Fibroblast of skin of right quadriceps (primary cell): Measurements from ENCODE around the gene DST.
"Not testable (repeated sequence)": the region's sequence is repeated elsewhere in the genome, so short reads cannot be mapped to it uniquely, and the experiment has no call there.

ENCODE experiments used
- DNase-seq: peaks from one replicate; pipeline ENCODE4 v3.0.0-alpha.2; 2013

The DST gene

GRCh38 chr6:56514395-56514794, 128.3 kb downstream of the DST start:
- no peak for DNase-seq

- DNase-seq: no peak
Measured at GRCh38 chr6:56513631-56514030, 129.1 kb downstream of the DST start.

GRCh38 chr6:56511591-56511990, 131.1 kb downstream of the DST start:
- no peak for DNase-seq

GRCh38 chr6:56510984-56511531, 131.6 kb downstream of the DST start:
- DNase-seq: no peak

GRCh38 chr6:56509031-56509430, 133.7 kb downstream of the DST start:
- DNase-seq: no peak

GRCh38 chr6:56507517-56507916, 135.2 kb downstream of the DST start:
- DNase-seq: no peak

- DNase-seq: no peak
Measured at GRCh38 chr6:56505512-56506260, 137.0 kb downstream of the DST start.

- no peak for DNase-seq
Measured at GRCh38 chr6:56501993-56502392, 140.7 kb downstream of the DST start.

- no peak for DNase-seq
Measured at GRCh38 chr6:56499095-56499494, 143.6 kb downstream of the DST start.

- DNase-seq: no peak
Measured at GRCh38 chr6:56497691-56498090, 145.0 kb downstream of the DST start.

- DNase-seq: no peak
Measured at GRCh38 chr6:56497240-56497639, 145.4 kb downstream of the DST start.

- not testable (repeated sequence) for DNase-seq
Measured at GRCh38 chr6:56496650-56497049, 146.0 kb downstream of the DST start.

GRCh38 chr6:56495654-56496053, 147.0 kb downstream of the DST start:
- no peak for DNase-seq

- DNase-seq: peak; percentile 42
Measured at GRCh38 chr6:56491606-56492328, 150.9 kb downstream of the DST start.

GRCh38 chr6:56490993-56491392, 151.7 kb downstream of the DST start:
- peak; percentile 67 for DNase-seq

GRCh38 chr6:56489559-56489958, 153.1 kb downstream of the DST start:
- DNase-seq: no peak

GRCh38 chr6:56488281-56488680, 154.4 kb downstream of the DST start:
- DNase-seq: no peak

GRCh38 chr6:56486681-56487080, 156.0 kb downstream of the DST start:
- no peak for DNase-seq

GRCh38 chr6:56484669-56485068, 158.0 kb downstream of the DST start:
- peak; percentile 48 for DNase-seq

GRCh38 chr6:56483929-56484328, 158.8 kb downstream of the DST start:
- peak; percentile 54 for DNase-seq

GRCh38 chr6:56482525-56482924, 160.2 kb downstream of the DST start:
- no peak for DNase-seq

GRCh38 chr6:56481957-56482356, 160.7 kb downstream of the DST start:
- DNase-seq: no peak

- DNase-seq: no peak
Measured at GRCh38 chr6:56480654-56481337, 161.9 kb downstream of the DST start.

- no peak for DNase-seq
Measured at GRCh38 chr6:56480246-56480645, 162.4 kb downstream of the DST start.
